ENCODE measurements around the gene TTC13.
A peak's percentile ranks its signal among the peaks of the same experiment; 100 is the strongest.

The TTC13 gene

DNA sequence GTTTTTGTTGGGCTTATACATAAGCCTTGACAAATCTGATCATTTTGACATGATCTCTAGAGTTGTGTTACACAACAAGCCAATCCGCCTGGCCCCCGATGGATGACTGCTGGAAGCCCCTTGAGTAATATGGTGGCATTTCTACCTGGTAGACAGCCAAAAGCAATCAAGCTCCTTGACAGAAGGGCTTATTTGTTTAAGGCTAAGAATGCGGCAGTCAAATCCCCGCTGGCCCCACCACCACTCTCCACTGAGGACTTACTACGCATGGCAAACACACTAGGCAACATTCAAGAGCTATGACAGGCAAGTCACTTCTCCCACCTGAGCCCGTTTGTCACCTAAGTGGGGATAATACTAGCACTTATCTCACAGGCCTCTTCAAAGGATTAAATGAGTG, 77.0 kb downstream of the TTC13 start:
- no peak for DNase-seq

DNA sequence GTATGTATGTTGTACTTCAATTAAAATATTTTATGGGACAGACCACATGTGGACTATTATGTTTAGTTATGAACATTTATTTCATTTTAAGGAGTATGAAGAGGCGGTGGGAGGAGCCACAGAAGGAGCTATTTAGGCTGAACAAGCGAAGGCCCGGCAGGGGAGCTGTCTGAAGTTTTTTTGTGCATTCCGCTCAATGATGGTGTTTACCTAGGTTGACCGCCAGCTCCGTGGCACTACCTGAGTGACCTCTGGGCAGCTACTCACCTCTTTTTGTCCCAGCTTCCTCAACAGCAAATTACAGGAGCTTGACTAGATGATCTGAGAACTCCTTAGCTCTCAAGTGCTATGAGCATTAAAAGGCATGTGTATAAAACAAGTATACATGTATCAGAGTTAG, 77.7 kb downstream of the TTC13 start:
- no peak for DNase-seq

DNA sequence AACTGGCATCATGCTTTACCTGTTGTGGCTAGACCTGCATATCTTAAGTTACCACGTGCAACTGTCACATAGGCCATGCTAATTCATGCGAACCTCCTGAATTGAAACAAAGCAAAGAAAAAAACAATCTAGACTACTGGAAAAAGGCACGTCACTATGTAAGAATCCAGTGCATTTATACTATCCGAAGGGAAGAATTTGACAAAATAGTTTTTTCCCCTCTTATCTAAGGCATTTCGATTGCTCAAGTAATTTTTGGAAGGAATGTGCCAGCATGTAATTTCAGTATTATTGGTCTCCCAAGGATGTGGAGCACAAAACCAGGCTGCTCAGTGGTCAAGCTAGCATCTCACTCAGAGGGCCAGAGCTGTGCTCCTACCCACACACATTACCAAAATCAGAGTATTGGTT, 78.8 kb downstream of the TTC13 start:
- no peak for DNase-seq

DNA sequence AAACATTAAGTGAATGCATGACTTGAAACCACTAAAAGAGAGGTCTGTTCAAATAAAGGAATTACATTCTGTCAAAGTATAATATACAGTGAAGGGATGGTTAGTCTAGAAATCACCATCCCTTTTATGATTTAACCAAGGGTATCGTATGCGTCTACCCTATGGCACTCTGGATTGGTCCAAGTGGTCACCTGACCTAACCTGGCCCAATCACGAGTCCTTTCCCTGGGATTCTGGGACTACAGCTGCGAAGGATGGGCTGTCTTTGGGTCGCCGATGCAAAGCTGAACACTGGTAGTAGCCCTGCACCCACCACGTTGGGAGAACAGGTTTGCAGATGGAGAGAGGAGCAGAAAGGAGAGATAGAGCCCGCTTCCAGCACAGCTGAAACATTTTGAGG, 79.9 kb downstream of the TTC13 start:
- DNase-seq = no peak

DNA sequence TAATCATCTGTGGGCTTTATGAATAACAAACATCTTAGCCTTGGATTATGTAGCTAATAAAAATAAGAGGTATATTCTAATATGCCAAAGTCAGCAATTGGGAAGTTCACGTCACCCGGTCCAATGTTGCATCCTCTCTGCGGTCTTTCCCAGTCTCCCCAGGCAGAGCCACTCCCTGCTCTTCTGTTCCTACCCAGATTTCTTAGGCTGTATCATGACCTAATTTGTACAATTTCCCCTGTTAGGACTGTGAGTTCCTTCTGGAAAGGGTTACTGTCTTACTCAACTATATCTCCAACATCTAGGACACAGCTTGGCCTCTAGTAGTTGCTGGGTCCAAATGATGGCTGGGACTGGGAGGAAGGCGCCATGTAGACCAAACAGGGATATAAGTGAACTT, 80.5 kb downstream of the TTC13 start:
- no peak for DNase-seq

DNA sequence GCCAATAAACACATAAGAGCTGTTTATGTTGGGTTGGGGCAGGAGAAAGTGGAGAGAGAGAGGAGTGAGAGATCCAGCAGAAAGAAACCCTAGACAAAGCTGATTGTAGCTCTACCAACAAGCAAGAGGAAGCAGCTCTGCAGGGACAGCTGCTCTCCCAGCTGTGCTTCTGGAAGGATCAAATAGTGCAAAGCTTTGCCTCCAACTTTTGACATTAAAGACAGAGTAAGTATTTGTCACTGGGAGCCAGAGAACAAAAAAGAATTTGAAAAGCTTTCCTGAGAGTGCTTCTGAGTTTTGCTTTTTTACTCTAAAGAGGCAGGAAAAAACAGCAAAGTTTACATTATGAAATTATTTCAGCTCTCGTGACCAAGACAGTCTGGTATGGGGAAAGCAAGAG, 81.9 kb downstream of the TTC13 start:
- DNase-seq = no peak

DNA sequence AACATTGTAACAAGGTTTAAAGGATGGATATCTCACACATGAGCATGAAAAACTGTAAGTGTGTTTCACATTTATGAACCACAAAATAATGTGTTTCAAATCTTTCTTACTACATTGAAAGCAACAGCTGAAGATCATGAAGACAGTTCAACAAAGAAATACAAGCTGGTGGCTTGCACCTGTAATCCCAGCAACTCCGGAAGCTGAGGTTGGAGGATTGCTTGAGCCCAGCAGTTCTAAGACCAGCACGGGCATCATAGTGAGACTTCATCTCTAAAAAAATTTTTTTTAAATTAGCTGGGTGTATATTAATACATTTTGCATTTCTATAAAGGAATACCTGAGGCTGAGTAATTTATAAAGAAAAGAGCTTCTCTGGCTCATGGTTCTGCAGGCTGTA, 83.2 kb downstream of the TTC13 start:
- DNase-seq = no peak

DNA sequence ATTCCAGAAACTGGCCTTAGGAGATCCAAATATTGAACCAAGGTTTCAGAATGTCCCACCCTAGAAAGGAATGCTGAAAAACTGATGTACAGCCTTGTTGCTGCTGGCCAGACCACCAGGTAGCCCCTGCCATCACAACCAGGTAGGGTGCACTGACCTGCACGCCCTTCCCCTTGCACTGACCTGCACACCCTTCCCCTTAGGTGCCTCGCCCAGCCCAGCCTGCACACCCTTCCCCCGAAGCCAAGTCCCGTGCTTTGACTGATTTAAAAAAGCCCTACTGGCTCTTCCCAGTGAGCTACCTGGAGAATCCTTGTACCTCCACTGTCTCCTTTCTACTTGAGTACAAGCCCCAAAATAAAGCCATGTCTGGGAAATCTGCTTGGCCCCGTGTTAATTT, 84.0 kb downstream of the TTC13 start:
- no peak for DNase-seq

DNA sequence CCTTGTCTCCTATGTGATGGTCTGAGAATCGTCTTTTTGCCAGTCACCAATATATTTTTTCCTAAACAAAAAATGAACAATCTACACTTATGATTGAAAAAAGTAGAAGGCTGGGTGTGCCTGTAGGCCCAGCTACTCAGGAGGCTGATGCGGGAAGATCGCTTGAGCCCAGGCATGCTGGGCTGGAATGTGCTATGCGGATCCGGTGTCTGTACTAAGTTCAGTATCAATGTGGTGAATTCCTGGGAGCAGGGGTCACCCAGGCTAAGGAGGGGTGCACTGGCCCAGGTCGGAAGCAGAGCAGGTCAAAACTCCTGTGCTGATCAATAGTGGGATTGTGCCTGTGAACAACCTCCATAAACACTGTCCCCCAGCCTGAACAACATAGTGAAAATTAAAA, 84.6 kb downstream of the TTC13 start:
- DNase-seq = no peak

DNA sequence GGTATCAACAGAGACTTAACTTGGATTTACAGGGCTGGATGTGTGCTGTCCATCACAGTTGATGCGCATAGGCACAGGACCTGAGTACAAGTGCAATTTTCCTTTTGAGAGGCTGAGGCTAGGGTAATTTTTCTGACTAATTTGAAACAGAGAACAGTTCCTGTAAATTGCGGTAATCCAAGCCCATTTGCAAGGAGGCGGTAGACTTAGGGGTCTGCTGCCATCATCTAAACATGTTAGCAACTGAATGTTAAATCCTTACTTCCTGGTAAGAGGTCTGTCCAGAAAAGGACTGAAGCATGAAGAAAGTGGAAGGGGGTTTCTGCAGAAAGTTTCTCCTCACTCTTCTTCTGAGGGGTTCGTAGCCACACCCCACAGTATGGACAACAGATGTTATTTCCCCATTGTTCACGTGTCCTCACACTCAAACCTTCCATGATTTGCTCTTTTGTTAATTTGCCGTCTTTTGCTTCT, 86.6 kb downstream of the TTC13 start:
- no peak for DNase-seq

DNA sequence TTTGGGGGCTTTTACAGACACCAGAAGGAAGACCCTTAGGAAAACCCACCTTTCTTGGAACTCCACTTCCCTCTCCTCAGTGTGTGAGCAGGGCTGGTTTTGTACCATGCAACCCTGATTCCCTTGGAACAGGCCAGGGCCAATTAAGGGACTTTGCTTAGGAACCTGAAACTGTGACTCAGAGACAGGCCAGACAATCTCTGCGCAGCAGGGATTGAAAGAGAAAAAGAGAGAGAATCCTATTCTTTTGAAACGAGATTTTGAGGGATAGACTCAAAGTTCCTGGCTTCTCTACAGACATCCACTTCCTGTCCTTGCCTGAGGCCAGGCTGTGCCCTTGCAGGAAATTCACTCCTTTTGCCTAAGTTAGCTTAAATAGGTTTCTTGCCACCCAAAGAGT, 87.2 kb downstream of the TTC13 start:
- no peak for DNase-seq

DNA sequence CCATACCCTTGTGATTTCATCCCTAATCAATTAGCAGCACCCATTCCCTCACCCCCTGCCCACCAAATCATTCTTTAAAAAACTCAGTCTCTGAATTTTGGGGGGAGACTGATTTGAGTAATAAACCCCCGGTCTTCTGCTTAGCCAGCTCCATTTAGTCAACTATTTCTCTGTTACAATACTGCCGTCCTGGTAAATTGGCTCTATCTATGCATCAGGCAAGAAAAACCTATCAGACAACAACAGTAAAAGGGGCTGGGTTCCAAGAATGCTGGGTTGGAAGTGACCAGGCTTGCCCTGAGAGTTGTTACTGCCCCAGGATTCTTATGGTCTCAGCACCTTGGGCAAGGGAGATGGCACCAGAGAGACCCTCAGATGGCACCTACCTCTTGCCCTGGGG, 94.0 kb downstream of the TTC13 start:
- DNase-seq = no peak

DNA sequence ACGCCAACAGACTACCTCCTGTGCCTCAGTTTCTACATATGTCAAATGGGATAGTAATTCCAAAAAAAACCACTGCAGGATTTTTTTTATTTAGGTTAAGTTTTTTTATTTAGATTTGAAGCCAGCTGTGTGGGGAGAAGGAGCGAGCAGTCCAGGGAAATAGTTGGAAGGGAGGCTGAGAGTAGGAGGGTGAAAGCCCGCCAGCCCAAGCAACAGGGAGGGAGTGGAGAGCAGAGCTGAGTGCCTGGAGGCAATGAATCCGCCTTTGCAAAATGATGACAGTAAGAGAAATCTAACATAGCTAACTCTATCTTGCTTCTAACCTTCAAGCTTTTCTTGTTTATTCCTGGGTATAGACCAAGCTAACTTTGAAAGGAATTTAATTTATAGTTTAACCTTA, 94.7 kb downstream of the TTC13 start:
- DNase-seq = no peak

DNA sequence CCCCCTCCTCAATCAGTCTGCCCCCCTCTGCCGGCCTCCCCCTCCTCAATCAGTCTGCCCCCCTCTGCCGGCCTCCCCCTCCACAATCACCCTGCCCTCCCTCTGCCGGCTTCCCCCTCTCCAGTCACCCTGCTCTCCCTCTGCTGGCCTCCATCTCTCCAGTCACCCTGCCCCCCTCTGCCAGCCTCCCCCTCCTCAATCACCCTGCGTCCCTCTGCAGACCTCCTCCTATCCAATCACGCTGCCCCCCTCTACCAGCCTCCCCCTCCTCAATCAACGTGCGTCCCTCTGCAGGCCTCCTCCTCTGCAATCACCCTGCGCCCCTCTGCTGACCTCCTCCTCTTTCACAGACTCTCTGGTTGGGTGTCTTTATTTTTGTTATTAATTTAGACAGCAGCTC, 98.9 kb downstream of the TTC13 start:
- DNase-seq = no peak

DNA sequence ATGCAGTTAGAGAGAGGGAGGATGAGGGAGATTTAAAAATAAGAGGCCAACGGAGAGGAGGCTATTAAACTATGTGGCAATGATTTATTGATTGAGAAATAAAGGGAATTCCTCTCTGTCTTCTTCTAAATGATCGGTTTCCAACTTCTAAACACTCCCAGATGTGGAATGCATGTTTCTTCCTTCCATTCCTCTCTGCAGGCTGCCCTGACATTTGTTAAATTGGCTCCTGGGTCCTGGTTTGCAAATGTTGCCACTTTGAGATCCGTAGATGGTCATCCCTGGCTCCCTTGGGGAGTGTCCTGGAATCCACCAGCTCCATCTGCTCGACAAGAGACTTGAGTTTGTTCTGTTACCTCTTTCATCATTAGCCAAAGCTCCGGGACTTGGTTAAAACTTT, 100.1 kb downstream of the TTC13 start:
- no peak for DNase-seq

DNA sequence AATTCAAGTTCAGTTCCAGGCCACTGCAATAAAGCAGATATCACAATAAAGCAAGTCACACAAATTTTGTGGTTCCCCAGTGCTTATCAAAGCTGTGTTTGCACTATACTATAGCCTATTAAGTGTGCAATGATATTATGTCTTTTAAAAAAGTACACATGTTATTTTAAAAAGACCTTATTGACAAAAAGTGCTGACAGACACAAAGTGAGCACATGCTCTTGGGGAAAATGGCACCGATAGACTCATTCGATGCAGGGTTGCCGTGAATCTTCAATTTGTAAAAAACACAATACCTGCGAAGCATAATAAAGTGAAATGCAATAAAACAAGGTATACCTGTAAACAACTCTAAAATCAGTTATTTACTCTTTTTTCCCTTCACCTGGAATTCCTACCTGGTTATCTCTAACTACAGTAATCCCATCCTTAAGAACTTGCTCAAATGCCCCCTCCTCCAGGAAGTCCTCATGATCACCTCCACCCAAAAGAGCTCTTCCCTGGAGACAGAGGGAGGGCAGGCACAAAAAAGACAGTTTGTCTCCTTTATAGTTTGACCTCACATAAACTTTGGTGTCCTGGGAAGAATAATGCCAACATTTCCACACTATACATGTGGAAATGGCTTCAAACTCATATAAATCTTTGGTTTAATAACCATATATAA, 100.6 kb downstream of the TTC13 start:
- DNase-seq = no peak

DNA sequence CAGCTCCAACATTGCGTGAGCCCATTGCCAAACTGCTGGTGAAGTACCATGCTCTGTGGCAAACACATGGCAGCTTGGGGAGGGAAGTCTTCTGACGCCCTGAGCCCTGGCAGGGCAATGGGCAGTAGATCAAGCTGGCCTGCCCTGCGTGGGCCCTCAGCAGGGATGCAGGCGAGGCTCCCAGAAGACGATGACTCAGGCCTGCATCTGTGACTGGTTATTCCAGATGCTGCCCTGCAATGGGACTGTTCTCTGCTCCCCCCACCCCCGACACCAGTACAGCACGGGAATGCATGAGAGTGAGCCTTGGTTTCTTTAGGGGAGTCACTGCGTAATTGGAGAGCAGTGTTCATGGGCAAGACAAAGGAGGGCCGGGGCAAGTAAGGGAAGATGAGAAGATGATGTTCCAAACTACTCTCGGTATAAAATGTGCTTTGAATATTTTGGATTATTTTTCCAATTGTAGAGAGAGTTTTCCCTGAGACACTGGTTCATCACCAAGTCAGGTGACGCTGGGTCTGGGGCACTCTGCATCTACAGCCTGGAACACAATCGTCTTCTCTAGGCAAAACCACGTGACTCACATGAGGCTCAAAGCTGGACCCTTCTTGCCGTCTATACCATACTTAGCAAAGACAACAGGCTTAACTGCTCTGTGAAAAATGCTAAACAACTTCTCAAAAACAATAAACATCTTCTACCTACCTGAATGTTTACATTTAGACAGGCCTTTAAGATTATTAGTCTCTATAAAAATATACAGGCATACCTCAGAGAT, 101.3 kb downstream of the TTC13 start:
- DNase-seq = no peak

DNA sequence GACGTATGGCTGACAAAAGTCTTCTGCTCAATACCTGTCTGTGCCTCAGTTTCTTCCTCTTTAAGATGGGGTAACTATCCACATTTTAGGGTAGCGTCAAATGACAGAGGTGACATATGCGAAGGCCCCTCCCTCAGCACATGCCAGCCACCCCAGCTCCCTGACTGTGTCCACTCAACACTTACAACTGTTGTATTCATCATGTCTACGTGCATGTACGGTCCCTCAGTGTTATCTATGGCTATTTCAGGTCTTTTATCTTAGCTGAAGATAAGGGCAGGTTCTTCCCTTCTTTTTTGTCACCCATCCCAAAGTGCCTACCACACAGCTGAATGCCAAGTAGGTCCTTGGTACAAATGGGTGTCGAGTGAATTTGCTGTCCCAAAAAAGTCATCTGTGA, 102.0 kb downstream of the TTC13 start:
- DNase-seq = no peak

DNA sequence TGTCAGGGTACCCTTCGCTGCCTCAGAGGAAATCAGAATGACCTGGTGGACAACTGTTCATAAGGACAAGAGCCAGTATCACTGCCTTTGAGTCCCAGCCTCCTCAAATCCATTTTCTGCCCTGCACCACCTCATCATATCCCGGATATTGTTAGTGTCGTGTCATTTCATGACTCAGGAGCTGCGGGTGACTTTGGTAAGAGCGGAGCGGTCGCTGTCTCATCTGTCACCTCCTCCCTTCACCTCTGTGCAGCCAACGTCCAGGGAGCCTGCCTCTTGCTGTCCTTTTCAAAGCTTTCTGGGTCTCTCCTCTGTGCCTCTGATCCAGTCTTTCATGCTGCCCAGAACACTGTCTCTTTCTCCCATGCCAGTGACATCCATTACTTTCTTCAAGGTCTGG, 103.3 kb downstream of the TTC13 start:
- DNase-seq = no peak

DNA sequence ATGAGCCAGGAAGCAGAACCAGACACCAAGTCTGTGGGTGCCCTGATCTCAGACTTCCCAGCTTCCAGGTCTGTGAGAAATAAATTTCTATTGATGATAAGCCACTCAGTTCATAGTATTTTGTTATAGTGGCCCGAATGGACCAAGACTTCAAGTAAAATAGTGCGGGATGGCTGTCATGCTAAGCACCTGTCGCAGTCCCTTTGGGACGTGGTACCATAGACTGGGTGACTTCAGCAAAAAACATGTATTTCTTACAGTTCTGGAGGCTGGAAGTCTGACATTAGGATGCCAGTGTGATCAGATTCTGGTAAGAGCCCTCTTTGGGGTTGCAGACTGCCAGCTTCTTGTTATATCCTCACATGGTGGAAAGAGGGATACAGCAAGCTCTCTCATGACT, 107.7 kb downstream of the TTC13 start:
- DNase-seq = no peak

DNA sequence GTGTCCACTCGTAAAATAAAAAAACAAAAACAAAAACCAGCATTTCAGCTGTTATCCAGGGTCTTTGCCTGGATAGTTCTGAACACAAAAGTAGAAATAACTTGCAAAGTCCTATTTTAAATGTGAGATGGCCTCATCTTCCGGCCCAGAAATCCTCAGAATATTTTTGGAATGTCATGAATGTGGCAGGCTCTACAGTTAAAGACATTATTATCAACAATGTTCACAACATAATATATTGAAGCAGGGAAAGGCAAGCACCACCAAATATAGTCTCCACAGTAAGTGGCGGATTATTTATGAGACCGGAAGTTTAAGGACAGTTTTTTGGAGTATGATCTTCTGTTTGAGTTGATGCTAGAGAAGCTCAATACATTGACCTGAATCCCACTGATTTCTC, 109.2 kb downstream of the TTC13 start:
- DNase-seq = no peak

DNA sequence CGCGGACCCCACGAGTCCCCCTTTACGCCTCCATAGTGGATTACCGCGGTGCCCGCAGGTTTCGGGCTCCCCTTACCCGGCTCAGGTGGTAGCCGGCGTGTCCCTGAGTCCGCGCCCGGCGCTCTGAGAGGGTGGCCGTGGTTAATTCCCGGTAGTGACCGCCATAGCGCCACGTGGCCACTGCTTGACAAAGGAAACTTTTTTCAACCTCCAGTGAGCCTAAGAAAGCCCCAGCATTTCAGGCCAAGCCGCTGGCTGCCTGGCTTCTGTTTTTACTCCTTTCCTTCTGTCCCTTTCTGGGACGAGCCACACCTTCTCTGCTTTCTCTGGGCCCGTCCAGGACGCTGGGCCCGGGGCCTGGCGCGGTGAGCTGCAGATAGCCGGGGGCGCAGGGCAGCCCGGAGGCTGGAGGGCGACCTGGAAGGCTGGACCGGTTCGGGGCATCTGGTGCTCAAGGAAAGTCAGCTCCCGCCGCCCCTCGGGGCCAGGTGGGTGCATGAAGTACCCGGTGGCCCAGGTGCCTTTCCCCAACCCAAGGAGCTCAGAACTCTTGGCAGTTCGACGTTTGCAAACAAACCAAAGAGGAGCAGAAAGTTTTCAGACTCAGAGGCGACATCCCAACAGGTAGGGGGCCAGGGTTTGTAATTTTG, 109.8 kb downstream of the TTC13 start:
- peak; percentile 19 for DNase-seq

DNA sequence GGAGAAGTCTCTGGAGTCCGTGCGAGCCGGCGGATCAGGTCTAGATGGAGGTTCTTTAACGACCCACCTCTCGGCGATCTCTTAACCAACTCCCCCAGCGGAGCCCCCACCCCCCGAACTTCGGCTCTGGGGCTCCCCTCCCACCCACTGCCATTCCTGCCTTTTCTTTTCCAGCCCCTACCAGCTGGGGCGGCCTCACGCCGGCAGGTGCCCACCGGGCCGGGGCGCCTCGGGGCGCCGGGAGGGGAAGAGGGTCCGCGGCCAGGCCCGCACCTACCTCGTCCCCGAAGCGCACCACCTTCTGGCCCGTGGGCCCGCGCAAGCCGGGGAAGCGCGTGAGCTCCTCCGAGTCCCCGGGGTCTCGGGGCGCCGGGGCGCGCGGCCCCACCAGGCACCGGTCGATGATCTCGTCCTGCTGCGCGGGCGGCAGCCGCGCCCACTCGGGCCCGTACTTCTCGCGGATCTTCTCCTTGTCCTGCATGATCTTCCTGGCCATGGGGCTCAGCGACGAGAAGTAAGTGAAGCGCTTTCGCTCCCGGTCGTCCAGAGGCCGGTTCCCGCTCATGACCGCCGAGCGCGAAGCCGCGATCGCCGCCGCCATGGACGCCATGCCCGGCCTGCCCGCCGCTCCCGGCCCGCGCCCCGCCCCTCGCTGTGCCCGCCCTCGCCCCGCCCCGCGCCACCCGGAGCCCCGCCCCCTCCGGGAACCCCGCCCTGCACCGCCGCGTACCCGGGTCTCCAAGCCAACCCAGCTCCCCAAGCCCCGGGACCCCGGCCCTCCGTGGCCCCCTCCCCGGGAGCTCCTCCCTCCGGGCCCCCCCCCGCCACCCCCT, 110.5 kb downstream of the TTC13 start, which contains the start of gene C1orf198:
Gene C1orf198 (minus strand): TSS at position 619 of the 833 bp plus-strand sequence. CDS start 9 bp downstream, at position 610.
- DNase-seq = peak; percentile 55

Data from inflammatory macrophage treated with lipopolysaccharide for 4 hours (primary cell).